Cardiac muscle cell (in vitro differentiated cells and primary cell): ENCODE data around the gene PBX4. TPM values are rescaled to one million over a fixed set of nuclear protein-coding genes. Genes with fewer than 3 reads are reported as not detected.

Experiments used
- DNase-seq, 2 donors: peaks; one replicate each; pipeline versions ENCODE4 v3.0.0 to v3.0.0-alpha.2; 2010 to 2017; ENCODE audit warnings: low read depth in 1 of 2, low spot score in 1 of 2
- H3K27ac ChIP-seq: fragments of 200-600 bp; sonication (generic); 2 replicates; pipeline ENCODE4 v1.5.1; 2016
- H3K27me3 ChIP-seq: fragments of 200-600 bp; sonication (generic); 2 replicates; pipeline ENCODE4 v1.6.0; 2016; ENCODE audit warnings: control low read depth
- H3K36me3 ChIP-seq: fragments of 200-600 bp; sonication (generic); 2 replicates; pipeline ENCODE4 v1.5.1; 2016; ENCODE audit warnings: control low read depth
- H3K4me1 ChIP-seq: fragments of 200-600 bp; sonication (generic); 2 replicates; pipeline ENCODE4 v1.8.1; 2017; ENCODE audit warnings: low read depth, mild to moderate bottlenecking, mixed run types
- H3K4me3 ChIP-seq: fragments of 200-600 bp; sonication (generic); 2 replicates; pipeline ENCODE4 v1.5.1; 2016; ENCODE audit warnings: mild to moderate bottlenecking
- H3K9me3 ChIP-seq: fragments of 200-600 bp; sonication (generic); 2 replicates; pipeline ENCODE4 v1.5.1; 2017; ENCODE audit warnings: low read depth, mild to moderate bottlenecking, control low read depth
- CTCF ChIP-seq: IDR thresholded peaks from 2 replicates; pipeline ENCODE4 v1.5.1; 2012; ENCODE audit warnings: low read depth, mild to moderate bottlenecking, low read length
- polyA plus RNA-seq: library from polyadenylated mRNA; unstranded; fragments of >200 nt; fragmentation: Nextera tagmentation; extraction: Ambion mirVana; gene quantifications from 2 replicates; pipeline ENCODE4 v1.2.1, GENCODE V29; 2016
- total RNA-seq: library from RNA; depleted of rRNA; stranded (reverse); fragments of >200 nt; gene quantifications from 2 replicates; pipeline ENCODE4 v1.2.3, GENCODE V29; 2016

PBX4 gene
- total and polyA plus RNA-seq, 2 experiments from 2014 or later: 10.9 to 11.8 TPM

- no peaks in the 10 kb centered on the region for H3K4me1 ChIP-seq
- H3K4me3 ChIP-seq: no peak overlapping the region
- no peak for TF ChIP-seq CTCF
- H3K27ac ChIP-seq: no peak overlapping the region
- no peaks in the 10 kb centered on the region for H3K9me3 ChIP-seq
- no peaks in the 10 kb centered on the region for H3K27me3 ChIP-seq
- DNase-seq: no peak
- H3K36me3 ChIP-seq: no peaks in the 10 kb centered on the region
Observed at GRCh38 chr19:19578252-19578651, 40.2 kb downstream of the PBX4 start.

- Histone ChIP-seq H3K27ac (no peak overlapping the region), H3K4me3 (no peak overlapping the region), H3K27me3 (no peaks in the 10 kb centered on the region), H3K36me3 (peaks cover 2% of the 10 kb centered on the region), H3K4me1 (no peaks in the 10 kb centered on the region), H3K9me3 (no peaks in the 10 kb centered on the region)
- TF ChIP-seq CTCF: no peak
- no peak for DNase-seq
Observed at GRCh38 chr19:19575411-19575810, 43.1 kb downstream of the PBX4 start.

- no peak overlapping the region for H3K27ac ChIP-seq
- no peak overlapping the region for H3K4me3 ChIP-seq
- TF ChIP-seq CTCF: no peak
- no peaks in the 10 kb centered on the region for H3K9me3 ChIP-seq
- no peaks in the 10 kb centered on the region for H3K27me3 ChIP-seq
- DNase-seq: no peak
- H3K36me3 ChIP-seq: peaks cover 4% of the 10 kb centered on the region
- H3K4me1 ChIP-seq: no peaks in the 10 kb centered on the region
Observed at GRCh38 chr19:19571071-19571786, 47.3 kb downstream of the PBX4 start.

- H3K27me3 ChIP-seq: no peaks in the 10 kb centered on the region
- H3K36me3 ChIP-seq: peaks cover 4% of the 10 kb centered on the region
- no peaks in the 10 kb centered on the region for H3K4me1 ChIP-seq
- no peak for TF ChIP-seq CTCF
- no peak overlapping the region for H3K4me3 ChIP-seq
- H3K27ac ChIP-seq: no peak overlapping the region
- no peak for DNase-seq
- H3K9me3 ChIP-seq: no peaks in the 10 kb centered on the region
Observed at GRCh38 chr19:19570571-19570970, 47.9 kb downstream of the PBX4 start.

GRCh38 chr19:19568802-19569756 lies 49.4 kb downstream of the PBX4 start:
- H3K4me1 ChIP-seq: no peaks in the 10 kb centered on the region
- no peaks in the 10 kb centered on the region for H3K27me3 ChIP-seq
- peaks cover 4% of the 10 kb centered on the region for H3K36me3 ChIP-seq
- DNase-seq: peak in 1 of 2 donors; percentile 44
- no peak overlapping the region for H3K4me3 ChIP-seq
- TF ChIP-seq CTCF: no peak
- no peaks in the 10 kb centered on the region for H3K9me3 ChIP-seq
- H3K27ac ChIP-seq: no peak overlapping the region
